Mesodermal cell (in vitro differentiated cells): ENCODE data around the gene FAM20A.
"Not testable (repeated sequence)": the region's sequence is repeated elsewhere in the genome, so short reads cannot be mapped to it uniquely, and the experiment has no call there.

Experiments
- H3K27ac ChIP-seq: 2 replicates; pipeline ENCODE4 v1.7.0; 2013; ENCODE audit warnings: mild to moderate bottlenecking, low read depth, low read length, moderate library complexity; ENCODE audit not compliant: severe bottlenecking
- H3K36me3 ChIP-seq: 2 replicates; pipeline ENCODE4 v1.7.1; 2013; ENCODE audit warnings: mild to moderate bottlenecking, low read length, moderate library complexity; ENCODE audit not compliant: control insufficient read depth, insufficient read depth
- H3K4me1 ChIP-seq: one replicate; pipeline ENCODE4 v1.7.1; 2013; ENCODE audit warnings: mild to moderate bottlenecking, low read length; ENCODE audit not compliant: insufficient read depth, control insufficient read depth, poor library complexity, severe bottlenecking
- H3K4me3 ChIP-seq: 2 replicates; pipeline ENCODE4 v1.7.0; 2013; ENCODE audit warnings: low read length, control low read depth, mild to moderate bottlenecking; ENCODE audit not compliant: insufficient read depth, poor library complexity, severe bottlenecking; ENCODE audit errors: extremely low read depth
- H3K9me3 ChIP-seq: 2 replicates; pipeline ENCODE4 v1.7.1; 2013; ENCODE audit warnings: mild to moderate bottlenecking, low read length, moderate library complexity; ENCODE audit not compliant: control insufficient read depth
- WGBS, 2 experiments: methylation state at CpG; one replicate each; pipeline ENCODE4 v1.1.5; 2013; ENCODE audit warnings: missing lambda C conversion rate in 2 of 2; ENCODE audit not compliant: insufficient coverage in 2 of 2; 5-methylcytosine and 5-hydroxymethylcytosine counted together

The FAM20A gene

GRCh38 chr17:68519051-68519450, 82.1 kb downstream of the FAM20A start:
- H3K4me1 ChIP-seq, H3K27ac ChIP-seq, H3K4me3 ChIP-seq: not testable (repeated sequence)
- Histone ChIP-seq H3K36me3 (peaks cover 91% of the 10 kb centered on the region), H3K9me3 (peaks cover 14% of the 10 kb centered on the region)
- WGBS, 2 experiments: 100% methylated on average over 2 of the region's 3 CpGs

- Histone ChIP-seq H3K9me3 (peaks cover 14% of the 10 kb centered on the region), H3K27ac (no peak overlapping the region), H3K36me3 (peaks cover 83% of the 10 kb centered on the region), H3K4me3 (no peak overlapping the region), H3K4me1 (peaks cover 3% of the 10 kb centered on the region)
- 98% methylated on average over 7 to 9 of the region's 9 CpGs for WGBS, 2 experiments
Measured at GRCh38 chr17:68518063-68518815, 82.9 kb downstream of the FAM20A start.

- WGBS, 2 experiments: 85 to 97% methylated on average over 3 of the region's 3 CpGs
- H3K4me3 ChIP-seq: not testable (repeated sequence)
- peaks cover 77% of the 10 kb centered on the region for H3K36me3 ChIP-seq
Measured at GRCh38 chr17:68517605-68518004, 83.6 kb downstream of the FAM20A start.

GRCh38 chr17:68516732-68517131, 84.4 kb downstream of the FAM20A start:
- Histone ChIP-seq H3K27ac (no peak overlapping the region), H3K4me1 (peaks cover 3% of the 10 kb centered on the region), H3K9me3 (peaks cover 14% of the 10 kb centered on the region), H3K4me3 (no peak overlapping the region), H3K36me3 (peaks cover 68% of the 10 kb centered on the region)
- no CpG with 5 or more reads among the region's 1 CpG for WGBS, 2 experiments

More at GRCh38 chr17:68517605-68518004, 83.6 kb downstream of the FAM20A start:
- not testable (repeated sequence) for H3K4me1 ChIP-seq, H3K27ac ChIP-seq
- H3K9me3 ChIP-seq: peaks cover 14% of the 10 kb centered on the region

- Histone ChIP-seq H3K4me3 (peak overlapping the region; percentile 83), H3K9me3 (peaks cover 14% of the 10 kb centered on the region), H3K4me1 (peaks cover 10% of the 10 kb centered on the region), H3K36me3 (peaks cover 51% of the 10 kb centered on the region), H3K27ac (no peak overlapping the region)
- 88 to 95% methylated on average over 11 to 14 of the region's 15 CpGs for WGBS, 2 experiments
Measured at GRCh38 chr17:68514831-68515635, 86.1 kb downstream of the FAM20A start.

GRCh38 chr17:68513932-68514331, 87.2 kb downstream of the FAM20A start:
- Histone ChIP-seq H3K4me1 (peaks cover 16% of the 10 kb centered on the region), H3K27ac (no peak overlapping the region), H3K4me3 (peak overlapping the region; percentile 83), H3K9me3 (peaks cover 14% of the 10 kb centered on the region), H3K36me3 (peaks cover 40% of the 10 kb centered on the region)
- WGBS, 2 experiments: 32 to 37% methylated on average over 3 of the region's 3 CpGs

GRCh38 chr17:68512960-68513474, 88.2 kb downstream of the FAM20A start:
- Histone ChIP-seq H3K4me1 (peaks cover 16% of the 10 kb centered on the region), H3K9me3 (peaks cover 9% of the 10 kb centered on the region), H3K4me3 (peak overlapping the region; percentile 83), H3K27ac (peak overlapping the region; percentile 98), H3K36me3 (peaks cover 31% of the 10 kb centered on the region)
- 0% methylated on average over 16 to 19 of the region's 20 CpGs for WGBS, 2 experiments

- H3K36me3 ChIP-seq: peaks cover 25% of the 10 kb centered on the region
- peaks cover 5% of the 10 kb centered on the region for H3K9me3 ChIP-seq
- H3K4me1 ChIP-seq: peaks cover 16% of the 10 kb centered on the region
- H3K27ac ChIP-seq: peak within 1 kb of the TSS; percentile 98
- H3K4me3 ChIP-seq: peak within 1 kb of the TSS; percentile 83
- WGBS, 2 experiments: 0 to 1% methylated on average over 68 to 72 of the region's 81 CpGs
Measured at GRCh38 chr17:68512247-68512959, 88.8 kb downstream of the FAM20A start, which contains the start of gene PRKAR1A. TSS of gene PRKAR1A (plus strand) at chr17:68512430. CDS start at chr17:68515400, 2,970 bp downstream.

GRCh38 chr17:68511671-68512246, 89.4 kb downstream of the FAM20A start:
- H3K4me1 ChIP-seq: peaks cover 16% of the 10 kb centered on the region
- peaks cover 18% of the 10 kb centered on the region for H3K36me3 ChIP-seq
- peak overlapping the region; percentile 83 for H3K4me3 ChIP-seq
- WGBS, 2 experiments: 1% methylated on average over 35 to 47 of the region's 49 CpGs
- H3K27ac ChIP-seq: peak overlapping the region; percentile 98
- no peaks in the 10 kb centered on the region for H3K9me3 ChIP-seq

GRCh38 chr17:68511254-68511670, 89.9 kb downstream of the FAM20A start:
- H3K9me3 ChIP-seq: no peaks in the 10 kb centered on the region
- H3K36me3 ChIP-seq: peaks cover 16% of the 10 kb centered on the region
- H3K27ac ChIP-seq: peak overlapping the region; percentile 98
- 6 to 14% methylated on average over 7 to 8 of the region's 10 CpGs for WGBS, 2 experiments
- H3K4me1 ChIP-seq: peaks cover 16% of the 10 kb centered on the region
- H3K4me3 ChIP-seq: peak overlapping the region; percentile 83
